SU-DHL-6 (cell line): Measurements from ENCODE around the gene PLXNB1.

Experiments used
- H2AFZ ChIP-seq: fragments of 200-600 bp; sonication (generic); 2 replicates; pipeline ENCODE4 v1.6.1; 2014; ENCODE audit warnings: low read depth, mild to moderate bottlenecking, moderate library complexity, mixed read lengths, antibody characterized with exemption, low read length; ENCODE audit not compliant: severe bottlenecking
- H3F3A ChIP-seq: fragments of 200-600 bp; shearing (Covaris generic); 2 replicates; pipeline ENCODE4 v1.6.0; 2016; ENCODE audit warnings: antibody characterized with exemption, mild to moderate bottlenecking; ENCODE audit not compliant: insufficient read depth
- H3K27ac ChIP-seq: fragments of 200-600 bp; sonication (generic); 2 replicates; pipeline ENCODE4 v1.5.1; 2016; ENCODE audit warnings: low read depth, mild to moderate bottlenecking, low read length, moderate library complexity, mixed read lengths
- H3K27me3 ChIP-seq: fragments of 200-600 bp; sonication (generic), shearing (Covaris generic); 2 replicates; pipeline ENCODE4 v1.6.0; 2014; ENCODE audit warnings: mild to moderate bottlenecking, low read length
- H3K36me3 ChIP-seq: fragments of 200-600 bp; sonication (generic); 2 replicates; pipeline ENCODE4 v1.6.1; 2014; ENCODE audit warnings: mild to moderate bottlenecking, low read length, mixed read lengths
- H3K4me2 ChIP-seq: fragments of 300-600, 200-600 bp; shearing (Covaris generic), sonication (generic); 2 replicates; pipeline ENCODE4 v1.6.0; 2014; ENCODE audit warnings: low read length, low read depth, mild to moderate bottlenecking; ENCODE audit not compliant: poor library complexity, severe bottlenecking
- H3K4me3 ChIP-seq: fragments of 200-600 bp; sonication (generic); 2 replicates; pipeline ENCODE4 v1.5.1; 2014; ENCODE audit warnings: antibody characterized with exemption, low read length, mild to moderate bottlenecking, mixed read lengths; ENCODE audit not compliant: insufficient read depth, poor library complexity, severe bottlenecking
- H3K79me2 ChIP-seq: fragments of 200-600 bp; sonication (generic); 2 replicates; pipeline ENCODE4 v1.6.1; 2014; ENCODE audit warnings: mild to moderate bottlenecking, low read length, moderate library complexity; ENCODE audit not compliant: insufficient read depth
- H3K9ac ChIP-seq: fragments of 200-600 bp; sonication (generic); 2 replicates; pipeline ENCODE4 v1.7.0; 2014; ENCODE audit warnings: mild to moderate bottlenecking, low read length
- H3K9me2 ChIP-seq: fragments of 200-600 bp; sonication (generic); replicated peaks from 2 replicates; pipeline ENCODE4 v1.6.1; 2014; ENCODE audit warnings: low read length; ENCODE audit not compliant: insufficient read depth
- H3K9me3 ChIP-seq: fragments of 200-600 bp; sonication (generic); 2 replicates; pipeline ENCODE4 v1.6.1; 2014; ENCODE audit warnings: low read length, mixed read lengths; ENCODE audit not compliant: insufficient read depth
- H4K20me1 ChIP-seq: fragments of 200-600 bp; sonication (generic); 2 replicates; pipeline ENCODE4 v1.6.1; 2014; ENCODE audit warnings: low read depth, mild to moderate bottlenecking, antibody characterized with exemption, low read length, moderate library complexity, mixed read lengths
- EZH2phosphoT487 ChIP-seq: fragments of 200-600 bp; sonication (generic), shearing (Covaris generic); conservative IDR thresholded peaks from 2 replicates; pipeline ENCODE4 v1.6.1; 2018; ENCODE audit warnings: mild to moderate bottlenecking, antibody characterized with exemption, low read length, moderate library complexity, mixed read lengths
- TF ChIP-seq, protein P1 (sequence below): fragments of 200-600 bp; sonication (generic); IDR thresholded peaks from one replicate; pipeline ENCODE4 v1.5.1; 2017; ENCODE audit warnings: antibody characterized with exemption, mild to moderate bottlenecking, low read length, moderate library complexity; ENCODE audit not compliant: insufficient read depth, poor library complexity, severe bottlenecking

PLXNB1 gene

DNA sequence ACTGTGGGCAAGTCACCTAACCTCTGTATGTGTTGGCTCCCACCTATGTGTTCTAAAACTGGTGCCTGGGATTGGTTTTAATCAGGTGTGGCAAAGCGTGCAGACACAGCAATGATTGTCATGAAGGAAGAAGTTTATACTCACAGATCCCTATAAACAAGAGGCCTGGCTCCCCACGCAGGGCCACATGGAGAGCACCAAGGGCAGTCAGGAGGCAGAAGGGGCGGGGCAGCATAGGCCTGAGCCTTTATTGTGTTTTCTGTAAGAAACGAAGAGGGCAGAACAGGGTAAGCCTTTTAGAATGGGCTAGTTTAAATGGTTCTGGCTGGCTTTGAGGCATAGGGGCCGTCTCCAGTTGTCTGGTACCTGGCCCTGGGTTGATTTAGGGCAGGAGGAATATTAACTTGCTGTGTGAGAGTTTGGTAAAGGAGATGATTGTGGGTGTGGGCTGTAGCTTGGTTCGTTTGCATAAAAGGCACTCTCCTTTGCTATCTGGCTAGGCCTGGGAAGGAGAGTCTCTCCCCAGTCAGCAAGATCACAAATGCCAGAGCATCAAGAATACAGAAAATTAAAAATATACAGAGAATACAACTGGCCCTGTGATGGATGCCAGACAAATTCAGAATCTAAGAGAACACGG lies 60.1 kb downstream of the PLXNB1 start:
- Histone ChIP-seq H4K20me1 (no peaks in the 10 kb centered on the region), H3K4me2 (no peak overlapping the region), H2AFZ (no peak overlapping the region), H3K27me3 (no peaks in the 10 kb centered on the region), H3K27ac (no peak overlapping the region), H3K79me2 (no peaks in the 10 kb centered on the region), H3K9ac (no peak overlapping the region), H3K4me3 (no peak overlapping the region), H3K9me3 (no peaks in the 10 kb centered on the region), H3K36me3 (no peaks in the 10 kb centered on the region), H3F3A (no peaks in the 10 kb centered on the region), H3K9me2 (no peaks in the 10 kb centered on the region)
- TF ChIP-seq, protein P1, sequence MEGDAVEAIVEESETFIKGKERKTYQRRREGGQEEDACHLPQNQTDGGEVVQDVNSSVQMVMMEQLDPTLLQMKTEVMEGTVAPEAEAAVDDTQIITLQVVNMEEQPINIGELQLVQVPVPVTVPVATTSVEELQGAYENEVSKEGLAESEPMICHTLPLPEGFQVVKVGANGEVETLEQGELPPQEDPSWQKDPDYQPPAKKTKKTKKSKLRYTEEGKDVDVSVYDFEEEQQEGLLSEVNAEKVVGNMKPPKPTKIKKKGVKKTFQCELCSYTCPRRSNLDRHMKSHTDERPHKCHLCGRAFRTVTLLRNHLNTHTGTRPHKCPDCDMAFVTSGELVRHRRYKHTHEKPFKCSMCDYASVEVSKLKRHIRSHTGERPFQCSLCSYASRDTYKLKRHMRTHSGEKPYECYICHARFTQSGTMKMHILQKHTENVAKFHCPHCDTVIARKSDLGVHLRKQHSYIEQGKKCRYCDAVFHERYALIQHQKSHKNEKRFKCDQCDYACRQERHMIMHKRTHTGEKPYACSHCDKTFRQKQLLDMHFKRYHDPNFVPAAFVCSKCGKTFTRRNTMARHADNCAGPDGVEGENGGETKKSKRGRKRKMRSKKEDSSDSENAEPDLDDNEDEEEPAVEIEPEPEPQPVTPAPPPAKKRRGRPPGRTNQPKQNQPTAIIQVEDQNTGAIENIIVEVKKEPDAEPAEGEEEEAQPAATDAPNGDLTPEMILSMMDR: no peak
- TF ChIP-seq EZH2phosphoT487: no peak

DNA sequence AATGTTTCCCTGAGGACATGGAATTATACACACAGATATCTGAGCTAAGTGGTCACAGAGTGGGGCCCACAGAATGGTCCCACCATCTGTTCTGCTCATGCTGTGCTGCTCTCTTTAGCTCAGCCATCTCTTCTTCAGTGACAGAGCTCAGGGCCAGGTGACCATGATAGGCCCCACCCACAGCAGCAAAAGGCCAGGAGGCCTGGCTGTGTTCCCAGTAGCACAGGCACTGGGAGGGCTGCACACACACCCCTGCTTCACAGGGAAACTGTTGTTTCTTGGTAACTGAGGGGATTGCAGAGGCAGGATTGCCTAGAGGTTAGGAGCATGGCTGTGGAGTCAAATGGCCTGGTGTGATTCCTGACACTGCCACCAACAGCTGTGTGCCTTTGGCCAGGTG lies 62.7 kb downstream of the PLXNB1 start:
- H3K27me3 ChIP-seq: no peaks in the 10 kb centered on the region
- no peak overlapping the region for H2AFZ ChIP-seq
- H3F3A ChIP-seq: no peaks in the 10 kb centered on the region
- TF ChIP-seq EZH2phosphoT487: no peak
- TF ChIP-seq, protein P1: no peak
- no peak overlapping the region for H3K27ac ChIP-seq
- H3K9me3 ChIP-seq: no peaks in the 10 kb centered on the region
- no peaks in the 10 kb centered on the region for H3K36me3 ChIP-seq
- H4K20me1 ChIP-seq: no peaks in the 10 kb centered on the region
- H3K4me2 ChIP-seq: no peak overlapping the region
- H3K4me3 ChIP-seq: no peak overlapping the region
- H3K9me2 ChIP-seq: no peaks in the 10 kb centered on the region
- no peaks in the 10 kb centered on the region for H3K79me2 ChIP-seq
- no peak overlapping the region for H3K9ac ChIP-seq

DNA sequence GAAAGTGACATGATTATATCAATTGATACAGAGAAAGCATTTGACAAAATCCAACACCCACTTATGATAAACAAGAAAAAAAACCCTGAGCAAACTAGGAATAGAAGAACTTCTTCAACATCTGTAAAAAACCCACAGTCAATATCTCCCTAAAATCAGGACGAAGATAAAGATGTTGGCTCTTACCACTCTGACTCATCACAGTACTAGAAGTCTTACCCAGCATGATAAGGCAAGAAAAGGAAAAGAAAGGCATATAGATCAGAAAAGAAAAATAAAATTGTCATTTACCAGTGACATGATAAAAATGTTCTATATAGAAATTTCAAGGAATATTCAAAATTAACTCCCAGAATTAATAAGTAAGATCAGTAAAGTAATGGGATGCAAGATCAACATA lies 65.0 kb downstream of the PLXNB1 start:
- Histone ChIP-seq H2AFZ (no peak overlapping the region), H3K9me3 (no peaks in the 10 kb centered on the region), H3K9ac (no peak overlapping the region), H3K79me2 (no peaks in the 10 kb centered on the region), H3K27ac (no peak overlapping the region), H3K4me2 (no peak overlapping the region), H3K4me3 (no peak overlapping the region), H3K36me3 (peaks cover 4% of the 10 kb centered on the region; the same call in 1 of the 2 replicates), H4K20me1 (no peaks in the 10 kb centered on the region), H3F3A (no peaks in the 10 kb centered on the region), H3K27me3 (0 out of 2 replicates have a peak, but pooled peaks cover 3% of the 10 kb centered on the region), H3K9me2 (no peaks in the 10 kb centered on the region)
- TF ChIP-seq EZH2phosphoT487: no peak
- TF ChIP-seq, protein P1: no peak
